COR-L47 (cell line): Measurements from ENCODE around the gene FAM81B.

ENCODE experiments used
- DNase-seq: peaks from one replicate; lab custom pipeline; 2025; lab: John Stamatoyannopoulos, UW

FAM81B gene

GRCh38 chr5:95471942-95472341, 80.8 kb downstream of the FAM81B start:
- DNase-seq: no peak

GRCh38 chr5:95484421-95484820, 93.3 kb downstream of the FAM81B start:
- no peak for DNase-seq

- DNase-seq: no peak
Observed at GRCh38 chr5:95486191-95486590, 95.0 kb downstream of the FAM81B start.

GRCh38 chr5:95487880-95488279, 96.7 kb downstream of the FAM81B start:
- no peak for DNase-seq
